ENCODE results near the gene FAM174B.

Gene FAM174B

GRCh38 chr15:92661069-92661468, 5.5 kb upstream of the FAM174B start:
- no peak for DNase-seq (ENCODE audit: low read depth in 1 of 2, low spot score in 1 of 2)
- TF ChIP-seq SPI1 (IDR thresholded peaks at IDR 0.05; ENCODE audit: borderline replicate concordance, low read depth): no peak
- TF ChIP-seq GABPA (IDR thresholded peaks at IDR 0.05; ENCODE audit: low read depth): no peak
- TF ChIP-seq REST (IDR thresholded peaks at IDR 0.05; ENCODE audit: insufficient replicate concordance, low read depth): no peak
- TF ChIP-seq, protein P1, sequence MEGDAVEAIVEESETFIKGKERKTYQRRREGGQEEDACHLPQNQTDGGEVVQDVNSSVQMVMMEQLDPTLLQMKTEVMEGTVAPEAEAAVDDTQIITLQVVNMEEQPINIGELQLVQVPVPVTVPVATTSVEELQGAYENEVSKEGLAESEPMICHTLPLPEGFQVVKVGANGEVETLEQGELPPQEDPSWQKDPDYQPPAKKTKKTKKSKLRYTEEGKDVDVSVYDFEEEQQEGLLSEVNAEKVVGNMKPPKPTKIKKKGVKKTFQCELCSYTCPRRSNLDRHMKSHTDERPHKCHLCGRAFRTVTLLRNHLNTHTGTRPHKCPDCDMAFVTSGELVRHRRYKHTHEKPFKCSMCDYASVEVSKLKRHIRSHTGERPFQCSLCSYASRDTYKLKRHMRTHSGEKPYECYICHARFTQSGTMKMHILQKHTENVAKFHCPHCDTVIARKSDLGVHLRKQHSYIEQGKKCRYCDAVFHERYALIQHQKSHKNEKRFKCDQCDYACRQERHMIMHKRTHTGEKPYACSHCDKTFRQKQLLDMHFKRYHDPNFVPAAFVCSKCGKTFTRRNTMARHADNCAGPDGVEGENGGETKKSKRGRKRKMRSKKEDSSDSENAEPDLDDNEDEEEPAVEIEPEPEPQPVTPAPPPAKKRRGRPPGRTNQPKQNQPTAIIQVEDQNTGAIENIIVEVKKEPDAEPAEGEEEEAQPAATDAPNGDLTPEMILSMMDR (IDR thresholded peaks at IDR 0.05; ENCODE audit: insufficient read depth, low read length): no peak
- TF ChIP-seq POLR2AphosphoS5 (IDR thresholded peaks at IDR 0.05; ENCODE audit: low read depth): no peak
- Histone ChIP-seq H3K4me3 (replicated peaks; ENCODE audit: insufficient read depth, low read length) (no peak overlapping the region), H3K27me3 (ENCODE audit: insufficient read depth, poor library complexity, severe bottlenecking) (peaks cover 11% of the 10 kb centered on the region), H3K27ac (replicated peaks) (no peak overlapping the region)

DNA sequence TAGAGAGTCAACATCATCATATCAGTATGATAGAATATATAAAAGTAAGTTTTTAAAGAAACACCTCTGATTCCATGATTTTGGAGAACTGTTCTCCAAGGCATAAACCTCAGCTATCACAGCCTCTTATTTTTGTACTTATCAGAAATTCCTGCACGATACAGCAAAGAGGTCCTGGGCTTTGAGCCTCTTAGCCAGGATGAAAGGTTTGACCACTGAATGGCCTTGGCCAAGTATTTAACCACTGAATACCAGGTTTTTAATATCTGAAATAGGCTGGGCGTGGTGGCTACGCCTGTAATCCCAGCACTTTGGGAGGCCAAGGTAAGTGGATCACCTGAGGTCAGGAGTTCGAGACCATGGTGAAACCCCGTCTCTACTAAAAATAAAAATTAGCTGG, 1.9 kb upstream of the FAM174B start:
- TF ChIP-seq REST (IDR thresholded peaks at IDR 0.05; ENCODE audit: insufficient replicate concordance, low read depth) (no peak), POLR2AphosphoS5 (IDR thresholded peaks at IDR 0.05; ENCODE audit: low read depth) (no peak), SPI1 (IDR thresholded peaks at IDR 0.05; ENCODE audit: borderline replicate concordance, low read depth) (no peak), GABPA (IDR thresholded peaks at IDR 0.05; ENCODE audit: low read depth) (no peak)
- TF ChIP-seq, protein P1 (IDR thresholded peaks at IDR 0.05; ENCODE audit: insufficient read depth, low read length): no peak
- H3K4me3 ChIP-seq (replicated peaks; ENCODE audit: insufficient read depth, low read length): no peak overlapping the region
- H3K27me3 ChIP-seq (ENCODE audit: insufficient read depth, poor library complexity, severe bottlenecking): peaks cover 27% of the 10 kb centered on the region
- H3K27ac ChIP-seq (replicated peaks): no peak overlapping the region
- no peak for DNase-seq (ENCODE audit: low read depth in 1 of 2, low spot score in 1 of 2)

DNA sequence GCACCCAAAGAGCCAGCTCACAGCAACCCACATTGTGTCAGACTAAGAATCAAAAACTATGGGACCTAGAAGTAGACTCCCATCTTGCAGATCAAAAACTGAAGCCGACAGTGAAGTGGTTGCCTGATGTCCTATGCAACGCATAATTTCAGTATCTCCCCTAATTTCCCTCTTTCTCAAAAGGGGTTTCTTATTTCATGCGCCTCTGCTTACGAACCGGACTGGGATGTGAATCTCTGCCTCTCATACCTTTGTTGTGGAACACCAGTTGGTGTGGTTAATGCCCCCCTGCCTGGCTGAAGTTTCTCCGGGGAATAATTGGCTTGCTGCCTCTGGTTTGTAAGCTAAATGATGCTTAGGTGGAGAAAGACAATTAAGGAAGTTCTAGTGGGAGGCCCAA, 514 bp upstream of the FAM174B start:
- peaks cover 27% of the 10 kb centered on the region for H3K27me3 ChIP-seq (ENCODE audit: insufficient read depth, poor library complexity, severe bottlenecking)
- no peak for DNase-seq (ENCODE audit: low read depth in 1 of 2, low spot score in 1 of 2)
- no peak overlapping the region for H3K4me3 ChIP-seq (replicated peaks; ENCODE audit: insufficient read depth, low read length)
- H3K27ac ChIP-seq (replicated peaks): no peak overlapping the region
- TF ChIP-seq, protein P1 (IDR thresholded peaks at IDR 0.05; ENCODE audit: insufficient read depth, low read length): no peak

DNA sequence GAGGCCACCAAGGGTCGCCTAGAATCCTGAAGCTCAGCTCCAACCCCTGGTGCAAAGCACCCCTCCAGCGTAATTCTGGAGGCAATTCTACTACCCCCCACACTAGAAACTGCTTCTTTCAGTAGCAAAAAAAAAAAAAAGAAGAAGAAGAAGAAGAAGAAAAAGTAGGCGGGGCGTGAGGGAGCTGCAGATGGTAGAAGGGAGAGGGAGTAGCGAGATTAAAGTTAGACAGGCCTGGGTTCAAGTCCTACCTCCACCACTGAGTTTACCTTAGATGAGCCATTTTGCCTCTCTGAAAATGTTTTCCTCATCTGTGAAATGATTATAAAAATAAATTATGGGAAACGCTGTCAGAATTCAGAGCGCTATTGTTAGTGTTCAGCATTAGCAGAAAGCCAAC, 913 bp downstream of the FAM174B start:
- DNase-seq (ENCODE audit: low read depth in 1 of 2, low spot score in 1 of 2): no peak
- TF ChIP-seq, protein P1 (IDR thresholded peaks at IDR 0.05; ENCODE audit: insufficient read depth, low read length): no peak
- no peak for TF ChIP-seq SPI1 (IDR thresholded peaks at IDR 0.05; ENCODE audit: borderline replicate concordance, low read depth)
- TF ChIP-seq REST (IDR thresholded peaks at IDR 0.05; ENCODE audit: insufficient replicate concordance, low read depth): no peak
- no peak for TF ChIP-seq POLR2AphosphoS5 (IDR thresholded peaks at IDR 0.05; ENCODE audit: low read depth)
- no peak for TF ChIP-seq GABPA (IDR thresholded peaks at IDR 0.05; ENCODE audit: low read depth)
- Histone ChIP-seq H3K27me3 (ENCODE audit: insufficient read depth, poor library complexity, severe bottlenecking) (peaks cover 27% of the 10 kb centered on the region), H3K27ac (replicated peaks) (no peak overlapping the region), H3K4me3 (replicated peaks; ENCODE audit: insufficient read depth, low read length) (no peak overlapping the region)

Measured in HL-60 (cell line).